Tibial artery (tissue), 4 donors: ENCODE results near the gene HNRNPH1.

Experiments
- DNase-seq, 2 donors: peaks; one replicate each; pipeline ENCODE4 v3.0.0-alpha.2; 2019
- H3K27ac ChIP-seq, 2 donors: fragments of 200-600 bp; sonication (generic) in 1 of 2; 1 replicate in 1 of 2; 2 replicates in 1 of 2; pipeline ENCODE4 v1.5.1; 2018 to 2019; ENCODE audit warnings: mild to moderate bottlenecking in 1 of 2
- H3K27me3 ChIP-seq, 2 donors: fragments of 200-600 bp; sonication (generic) in 1 of 2; one replicate each; pipeline versions ENCODE4 v1.5.1 to v1.6.0; 2016 to 2019
- H3K36me3 ChIP-seq, 3 donors: fragments of 200-600 bp; sonication (generic) in 2 of 3; one replicate each; pipeline ENCODE4 v1.5.1; 2016 to 2019; ENCODE audit warnings: mild to moderate bottlenecking in 2 of 3
- H3K4me1 ChIP-seq, 4 donors: fragments of 200-600 bp; sonication (generic) in 2 of 4; 1 replicate in 3 of 4; 2 replicates in 1 of 4; pipeline ENCODE4 v1.5.1; 2016 to 2019
- H3K4me3 ChIP-seq, 2 donors: fragments of 200-600 bp; sonication (generic) in 1 of 2; 1 replicate in 1 of 2; 2 replicates in 1 of 2; pipeline ENCODE4 v1.5.1; 2018 to 2019; ENCODE audit warnings: mild to moderate bottlenecking in 2 of 2
- H3K9me3 ChIP-seq, 3 donors: fragments of 200-600 bp; sonication (generic) in 1 of 3; one replicate each; pipeline ENCODE4 v1.5.1; 2016 to 2019
- intact Hi-C: fragments of 100-400 bp; cut with DNase I; formaldehyde crosslinking; loops from one replicate; pipeline ENCODE4 v1.15.0; 2023; ENCODE audit warnings: low total_unique reads
- TF ChIP-seq, protein P1 (sequence below), 2 experiments: fragments of 200-600 bp in 1 of 2; fragments of 450-650 bp in 1 of 2; IDR thresholded peaks; one replicate each; pipeline ENCODE4 v1.5.1; 2017 to 2019; ENCODE audit warnings: antibody characterized with exemption in 2 of 2, mild to moderate bottlenecking in 1 of 2, moderate library complexity in 1 of 2

HNRNPH1 gene

DNA sequence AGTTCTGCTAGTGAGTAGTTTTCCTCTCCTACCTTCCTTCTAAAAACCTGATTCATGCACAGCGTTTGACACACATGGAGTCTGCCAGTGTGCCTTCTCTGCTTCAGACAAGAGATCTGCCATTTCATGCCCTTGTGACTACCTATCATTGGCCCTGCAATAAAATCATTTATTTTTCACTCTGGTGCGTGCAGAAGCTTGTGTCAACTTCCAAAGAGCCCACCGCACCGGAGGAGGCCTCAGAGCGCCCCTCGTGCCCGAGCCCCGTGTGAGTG lies 13.7 kb downstream of the HNRNPH1 start:
- TF ChIP-seq, protein P1, sequence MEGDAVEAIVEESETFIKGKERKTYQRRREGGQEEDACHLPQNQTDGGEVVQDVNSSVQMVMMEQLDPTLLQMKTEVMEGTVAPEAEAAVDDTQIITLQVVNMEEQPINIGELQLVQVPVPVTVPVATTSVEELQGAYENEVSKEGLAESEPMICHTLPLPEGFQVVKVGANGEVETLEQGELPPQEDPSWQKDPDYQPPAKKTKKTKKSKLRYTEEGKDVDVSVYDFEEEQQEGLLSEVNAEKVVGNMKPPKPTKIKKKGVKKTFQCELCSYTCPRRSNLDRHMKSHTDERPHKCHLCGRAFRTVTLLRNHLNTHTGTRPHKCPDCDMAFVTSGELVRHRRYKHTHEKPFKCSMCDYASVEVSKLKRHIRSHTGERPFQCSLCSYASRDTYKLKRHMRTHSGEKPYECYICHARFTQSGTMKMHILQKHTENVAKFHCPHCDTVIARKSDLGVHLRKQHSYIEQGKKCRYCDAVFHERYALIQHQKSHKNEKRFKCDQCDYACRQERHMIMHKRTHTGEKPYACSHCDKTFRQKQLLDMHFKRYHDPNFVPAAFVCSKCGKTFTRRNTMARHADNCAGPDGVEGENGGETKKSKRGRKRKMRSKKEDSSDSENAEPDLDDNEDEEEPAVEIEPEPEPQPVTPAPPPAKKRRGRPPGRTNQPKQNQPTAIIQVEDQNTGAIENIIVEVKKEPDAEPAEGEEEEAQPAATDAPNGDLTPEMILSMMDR (IDR thresholded peaks at IDR 0.05), result no peak
- no peak for DNase-seq
- H3K36me3 ChIP-seq, result peaks cover 57 to 99% (median 88%) of the 10 kb centered on the region in 3 donors

DNA sequence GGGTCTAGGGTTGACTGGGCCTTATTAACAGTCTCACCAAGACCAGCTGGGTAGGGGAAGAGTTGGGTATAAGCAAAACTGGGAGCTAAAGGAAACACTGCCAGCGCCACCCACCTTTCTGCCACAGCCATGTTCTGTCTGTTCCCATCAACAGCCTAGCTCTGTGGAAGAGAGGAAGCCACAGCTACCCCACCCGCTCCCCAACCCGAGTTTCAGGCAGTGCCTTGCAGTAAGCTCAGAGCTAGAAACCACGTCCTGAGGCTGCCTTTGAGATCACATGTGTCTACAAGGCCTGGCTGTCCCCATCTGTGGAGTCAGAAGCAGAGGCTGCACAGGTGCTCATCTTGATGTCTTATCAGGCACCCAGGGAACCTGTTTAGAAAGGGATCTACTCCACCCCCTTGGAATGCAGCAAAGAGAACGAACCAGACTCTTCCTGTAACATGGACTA lies 15.3 kb downstream of the HNRNPH1 start:
- no peak overlapping the region for H3K4me3 ChIP-seq
- intact Hi-C loops, result no loop called here
- peaks cover 45 to 99% (median 87%) of the 10 kb centered on the region in 3 donors for H3K36me3 ChIP-seq
- H3K27me3 ChIP-seq, result no peaks in the 10 kb centered on the region
- DNase-seq, result peak in 1 of 2 donors; percentile 58
- no peaks in the 10 kb centered on the region for H3K9me3 ChIP-seq
- H3K4me1 ChIP-seq, result peaks cover 0 to 40% (median 10%) of the 10 kb centered on the region in 4 donors
- TF ChIP-seq, protein P1 (IDR thresholded peaks at IDR 0.05), result no peak
- peak overlapping the region in 1 of 2 donors; percentile 13 for H3K27ac ChIP-seq

More for the DNA sequence above, 13.7 kb downstream of the HNRNPH1 start:
- Histone ChIP-seq H3K4me1 (peaks cover 0 to 52% (median 10%) of the 10 kb centered on the region in 4 donors), H3K9me3 (no peaks in the 10 kb centered on the region), H3K27me3 (no peaks in the 10 kb centered on the region), H3K27ac (peak overlapping the region; percentile 15 to 33), H3K4me3 (no peak overlapping the region)
- intact Hi-C loops, result no loop called here

DNA sequence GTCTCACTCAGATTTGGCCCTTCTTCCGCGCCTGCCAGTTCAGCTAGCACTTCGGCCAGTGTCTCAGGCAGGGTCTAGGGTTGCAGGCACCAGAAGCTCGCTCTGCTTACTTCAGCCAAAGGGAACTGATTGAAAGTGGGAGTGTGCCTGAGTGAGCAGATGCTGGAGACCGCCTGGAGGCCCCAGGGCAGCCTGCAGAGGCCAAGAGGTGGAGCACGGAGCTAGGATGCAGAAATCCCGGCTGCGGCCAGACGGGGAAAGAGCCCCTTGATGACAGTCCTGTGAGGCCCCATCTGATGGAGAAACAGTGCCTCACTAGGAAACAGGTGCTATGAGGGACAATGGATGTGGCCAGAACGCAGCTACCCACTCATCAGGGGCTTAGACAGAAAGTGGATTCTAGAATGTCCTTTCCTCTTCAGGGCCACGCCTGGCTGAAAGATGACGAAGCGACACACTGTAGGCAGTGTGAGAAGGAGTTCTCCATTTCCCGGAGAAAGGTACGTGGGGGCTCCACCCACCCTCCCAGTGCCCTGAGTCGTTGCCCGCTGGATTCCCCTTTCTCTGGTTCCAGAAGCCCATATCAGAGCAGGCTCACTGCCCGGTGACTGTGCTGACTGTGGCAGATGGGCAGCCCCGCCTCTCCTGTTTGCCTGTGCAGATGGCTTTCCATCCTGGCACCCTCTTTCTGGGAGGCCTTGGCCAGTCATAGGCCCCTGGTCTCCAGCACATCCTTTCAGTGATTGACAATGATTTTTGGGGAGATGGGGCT lies 16.1 kb downstream of the HNRNPH1 start:
- Histone ChIP-seq H3K27me3 (no peaks in the 10 kb centered on the region), H3K4me3 (no peak overlapping the region), H3K9me3 (no peaks in the 10 kb centered on the region), H3K4me1 (peaks cover 0 to 32% (median 10%) of the 10 kb centered on the region in 4 donors), H3K27ac (peak overlapping the region; percentile 15 to 39), H3K36me3 (peaks cover 45 to 99% (median 87%) of the 10 kb centered on the region in 3 donors)
- TF ChIP-seq, protein P1 (IDR thresholded peaks at IDR 0.05), result no peak
- intact Hi-C loops, result no loop called here
- DNase-seq, result peak; percentile 49 to 67

DNA sequence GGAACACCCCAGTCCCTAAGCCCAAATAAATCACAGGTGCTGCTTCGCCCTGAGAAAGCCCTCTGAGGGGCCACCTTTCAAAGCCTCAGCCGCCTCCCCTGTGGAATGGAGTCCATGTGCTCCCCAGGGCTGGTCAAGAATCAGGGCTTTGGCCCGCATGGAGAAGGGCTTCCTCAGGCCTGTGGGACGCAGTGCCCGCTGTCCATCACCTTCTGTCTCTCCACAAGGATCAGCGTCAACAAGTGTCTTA lies 16.6 kb downstream of the HNRNPH1 start:
- TF ChIP-seq, protein P1 (IDR thresholded peaks at IDR 0.05), result no peak
- H3K27me3 ChIP-seq, result no peaks in the 10 kb centered on the region
- peak in 1 of 2 donors; percentile 62 for DNase-seq
- intact Hi-C loops, result no loop called here
- no peak overlapping the region for H3K4me3 ChIP-seq
- peak overlapping the region in 1 of 2 donors; percentile 15 for H3K27ac ChIP-seq
- peaks cover 50 to 100% (median 87%) of the 10 kb centered on the region in 3 donors for H3K36me3 ChIP-seq
- peaks cover 0 to 28% (median 10%) of the 10 kb centered on the region in 4 donors for H3K4me1 ChIP-seq
- no peaks in the 10 kb centered on the region for H3K9me3 ChIP-seq

DNA sequence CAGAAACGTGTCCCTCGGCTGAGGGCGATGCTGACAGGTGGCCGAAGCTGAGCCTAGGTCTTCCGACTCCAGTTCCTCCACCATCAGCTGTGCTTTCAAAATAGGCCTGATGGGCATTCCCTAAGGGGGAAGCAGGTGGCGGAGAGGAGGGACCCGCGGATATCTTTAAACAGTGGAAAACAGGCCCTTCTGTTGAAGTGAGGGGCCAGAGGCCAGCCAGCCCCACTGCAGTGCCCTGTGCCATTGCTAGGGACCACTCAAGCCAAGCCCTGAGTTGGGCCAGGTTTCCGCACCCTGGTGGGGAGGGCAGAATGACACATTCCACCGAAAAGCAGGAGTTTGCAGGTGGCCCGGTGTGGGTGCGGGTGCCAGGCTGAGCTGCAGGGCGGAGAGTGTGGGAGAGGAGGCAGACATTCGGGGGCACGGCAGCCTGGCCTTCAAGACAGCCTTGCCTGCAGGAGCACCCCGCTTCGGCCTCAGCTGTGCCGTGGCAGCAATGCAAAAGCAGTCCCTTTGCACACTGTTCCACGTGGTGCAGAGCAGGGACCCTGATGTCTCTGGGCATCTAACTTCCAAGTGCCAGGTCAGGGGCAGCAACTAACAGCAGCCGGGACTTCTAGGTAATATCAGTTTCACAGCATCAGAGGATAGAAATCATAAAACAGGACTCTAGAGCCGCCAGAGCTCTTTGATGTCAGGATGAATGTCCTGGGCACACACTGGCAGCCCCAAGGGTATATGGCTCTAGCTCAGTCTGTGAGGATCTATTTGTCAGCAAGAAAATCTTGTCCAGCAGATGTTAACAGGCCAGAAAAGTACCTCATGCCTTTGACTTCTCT lies 17.2 kb downstream of the HNRNPH1 start:
- Histone ChIP-seq H3K9me3 (no peaks in the 10 kb centered on the region), H3K36me3 (peaks cover 54 to 100% (median 85%) of the 10 kb centered on the region in 3 donors), H3K4me1 (peaks cover 0 to 23% (median 7%) of the 10 kb centered on the region in 4 donors), H3K27me3 (no peaks in the 10 kb centered on the region), H3K27ac (peak overlapping the region in 1 of 2 donors; percentile 11), H3K4me3 (no peak overlapping the region)
- DNase-seq, result peak in 1 of 2 donors; percentile 61
- intact Hi-C loops, result no loop called here
- TF ChIP-seq, protein P1 (IDR thresholded peaks at IDR 0.05), result no peak
